Loucy (cell line): ENCODE results near the gene OSBPL7.

Source experiments
- H2AFZ ChIP-seq: fragments of 200-600 bp; sonication (generic); 2 replicates; pipeline ENCODE4 v1.6.0; 2016; ENCODE audit warnings: antibody characterized with exemption, mild to moderate bottlenecking, low read length, moderate library complexity
- H3F3A ChIP-seq: fragments of 200-600 bp; 2 replicates; pipeline ENCODE4 v1.6.0; 2016; ENCODE audit warnings: antibody characterized with exemption, low read depth, mild to moderate bottlenecking
- H3K27me3 ChIP-seq: fragments of 200-600 bp; sonication (generic); 2 replicates; pipeline ENCODE4 v1.6.1; 2014; ENCODE audit warnings: low read length, mild to moderate bottlenecking; ENCODE audit not compliant: insufficient read depth, poor library complexity, severe bottlenecking
- H3K36me3 ChIP-seq: fragments of 200-600 bp; sonication (generic); 2 replicates; pipeline ENCODE4 v1.6.1; 2016; ENCODE audit warnings: low read length; ENCODE audit not compliant: insufficient read depth
- H3K4me1 ChIP-seq: fragments of 200-600 bp; sonication (generic); 2 replicates; pipeline ENCODE4 v1.5.1; 2014; ENCODE audit warnings: low read length, mild to moderate bottlenecking; ENCODE audit not compliant: insufficient read depth, poor library complexity, severe bottlenecking
- H3K4me2 ChIP-seq: fragments of 200-600 bp; sonication (generic); 2 replicates; pipeline ENCODE4 v1.6.0; 2014; ENCODE audit warnings: antibody characterized with exemption, low read length, low read depth, mild to moderate bottlenecking; ENCODE audit not compliant: poor library complexity, severe bottlenecking
- H3K4me3 ChIP-seq: fragments of 200-600 bp; sonication (generic); 2 replicates; pipeline ENCODE4 v1.5.1; 2014; ENCODE audit warnings: low read length, mild to moderate bottlenecking, mixed read lengths; ENCODE audit not compliant: poor library complexity, severe bottlenecking
- H3K79me2 ChIP-seq: fragments of 200-600 bp; sonication (generic); 2 replicates; pipeline ENCODE4 v1.6.1; 2014; ENCODE audit warnings: low read length; ENCODE audit not compliant: insufficient read depth
- H3K9ac ChIP-seq: fragments of 200-600 bp; sonication (generic); 2 replicates; pipeline ENCODE4 v1.6.0; 2014; ENCODE audit warnings: mild to moderate bottlenecking, low read depth, low read length, moderate library complexity; ENCODE audit not compliant: poor library complexity, severe bottlenecking
- H3K9me2 ChIP-seq: fragments of 200-600 bp; sonication (generic); replicated peaks from 2 replicates; pipeline ENCODE4 v1.6.1; 2016; ENCODE audit warnings: low read depth, low read length, mixed read lengths
- H3K9me3 ChIP-seq: fragments of 200-600 bp; sonication (generic); 2 replicates; pipeline ENCODE4 v1.6.1; 2014; ENCODE audit warnings: mild to moderate bottlenecking, antibody characterized with exemption, low read length, low read depth; ENCODE audit not compliant: insufficient read depth
- H4K20me1 ChIP-seq: fragments of 200-600 bp; sonication (generic); 2 replicates; pipeline ENCODE4 v1.6.0; 2014; ENCODE audit warnings: antibody characterized with exemption, low read length, mild to moderate bottlenecking; ENCODE audit not compliant: insufficient read depth, poor library complexity, severe bottlenecking
- EZH2phosphoT487 ChIP-seq: fragments of 200-600 bp; IDR thresholded peaks from 2 replicates; pipeline ENCODE4 v1.6.1; 2018; ENCODE audit warnings: antibody characterized with exemption, mild to moderate bottlenecking, moderate library complexity, borderline replicate concordance
- TF ChIP-seq, protein P1 (sequence below): fragments of 200-600 bp; sonication (generic); conservative IDR thresholded peaks from 2 replicates; pipeline ENCODE4 v1.5.1; 2014; ENCODE audit warnings: mild to moderate bottlenecking, antibody characterized with exemption, low read length

The OSBPL7 gene

DNA sequence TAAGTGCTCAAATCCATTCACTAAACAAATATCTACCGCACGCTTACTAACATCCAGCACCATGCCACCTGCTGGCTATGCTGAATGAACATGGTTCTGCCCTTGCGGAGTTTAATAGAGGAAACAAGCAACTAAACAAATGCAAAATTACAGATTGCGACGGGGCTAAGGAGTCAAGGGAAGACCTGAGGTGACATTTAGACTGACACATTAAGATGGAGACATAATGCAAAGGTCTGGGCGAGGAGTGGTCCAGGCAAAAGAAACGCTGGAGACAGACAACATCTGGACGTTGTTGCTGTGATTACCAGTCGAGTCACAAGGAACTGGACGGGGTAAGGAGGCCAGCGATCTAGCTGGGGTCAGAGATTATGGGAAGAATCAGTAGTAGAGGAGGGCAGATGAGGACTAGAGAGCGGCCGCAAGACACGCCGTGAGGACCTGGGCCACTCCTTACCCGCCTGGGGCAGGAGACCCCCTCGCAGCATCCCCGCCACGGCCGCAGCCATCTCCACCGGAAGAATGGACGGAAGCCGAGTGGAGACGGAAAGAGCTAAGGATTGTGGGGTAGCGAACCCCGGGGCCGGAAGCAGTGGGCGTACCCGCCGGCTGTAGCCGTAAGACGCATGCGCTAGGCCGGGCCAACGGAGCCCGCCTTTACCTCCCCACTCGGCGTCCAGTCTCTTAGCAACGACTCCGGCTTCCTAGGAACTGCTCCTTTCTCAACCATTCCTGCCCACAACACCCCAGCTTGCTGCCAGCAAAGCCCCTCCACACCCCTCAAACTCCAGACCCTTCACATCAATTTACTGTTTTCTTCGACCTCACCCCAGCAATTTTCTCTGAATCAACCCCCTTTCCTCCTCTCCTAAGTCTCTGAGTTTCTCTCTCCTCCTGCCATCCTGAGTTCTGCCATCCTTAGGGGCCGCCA, 9.7 kb upstream of the OSBPL7 start, which contains the start of the genes LRRC46 and MRPL10:
LRRC46 (plus strand) TSS at position 668 of the 931 bp plus-strand sequence. CDS start 320 bp downstream, outside the sequence.
MRPL10 (minus strand) TSS at position 539 of the 931 bp plus-strand sequence; CDS start at position 509, 30 bp downstream.
- Histone ChIP-seq H3K9me2 (no peaks in the 10 kb centered on the region), H3K9me3 (no peaks in the 10 kb centered on the region), H3K27me3 (no peaks in the 10 kb centered on the region), H3K36me3 (peaks cover 10% of the 10 kb centered on the region; the same call in 1 of the 2 replicates), H3K4me2 (peak within 1 kb of the TSS; percentile 86), H3K9ac (peak within 1 kb of the TSS; percentile 82), H3F3A (no peaks in the 10 kb centered on the region), H3K4me3 (peak within 1 kb of the TSS; percentile 89), H3K79me2 (peaks cover 28% of the 10 kb centered on the region), H3K4me1 (peaks cover 20% of the 10 kb centered on the region), H4K20me1 (peaks cover 9% of the 10 kb centered on the region), H2AFZ (peak within 1 kb of the TSS; percentile 69)
- TF ChIP-seq, protein P1, sequence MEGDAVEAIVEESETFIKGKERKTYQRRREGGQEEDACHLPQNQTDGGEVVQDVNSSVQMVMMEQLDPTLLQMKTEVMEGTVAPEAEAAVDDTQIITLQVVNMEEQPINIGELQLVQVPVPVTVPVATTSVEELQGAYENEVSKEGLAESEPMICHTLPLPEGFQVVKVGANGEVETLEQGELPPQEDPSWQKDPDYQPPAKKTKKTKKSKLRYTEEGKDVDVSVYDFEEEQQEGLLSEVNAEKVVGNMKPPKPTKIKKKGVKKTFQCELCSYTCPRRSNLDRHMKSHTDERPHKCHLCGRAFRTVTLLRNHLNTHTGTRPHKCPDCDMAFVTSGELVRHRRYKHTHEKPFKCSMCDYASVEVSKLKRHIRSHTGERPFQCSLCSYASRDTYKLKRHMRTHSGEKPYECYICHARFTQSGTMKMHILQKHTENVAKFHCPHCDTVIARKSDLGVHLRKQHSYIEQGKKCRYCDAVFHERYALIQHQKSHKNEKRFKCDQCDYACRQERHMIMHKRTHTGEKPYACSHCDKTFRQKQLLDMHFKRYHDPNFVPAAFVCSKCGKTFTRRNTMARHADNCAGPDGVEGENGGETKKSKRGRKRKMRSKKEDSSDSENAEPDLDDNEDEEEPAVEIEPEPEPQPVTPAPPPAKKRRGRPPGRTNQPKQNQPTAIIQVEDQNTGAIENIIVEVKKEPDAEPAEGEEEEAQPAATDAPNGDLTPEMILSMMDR, result peak; percentile 52
- TF ChIP-seq EZH2phosphoT487, result no peak

DNA sequence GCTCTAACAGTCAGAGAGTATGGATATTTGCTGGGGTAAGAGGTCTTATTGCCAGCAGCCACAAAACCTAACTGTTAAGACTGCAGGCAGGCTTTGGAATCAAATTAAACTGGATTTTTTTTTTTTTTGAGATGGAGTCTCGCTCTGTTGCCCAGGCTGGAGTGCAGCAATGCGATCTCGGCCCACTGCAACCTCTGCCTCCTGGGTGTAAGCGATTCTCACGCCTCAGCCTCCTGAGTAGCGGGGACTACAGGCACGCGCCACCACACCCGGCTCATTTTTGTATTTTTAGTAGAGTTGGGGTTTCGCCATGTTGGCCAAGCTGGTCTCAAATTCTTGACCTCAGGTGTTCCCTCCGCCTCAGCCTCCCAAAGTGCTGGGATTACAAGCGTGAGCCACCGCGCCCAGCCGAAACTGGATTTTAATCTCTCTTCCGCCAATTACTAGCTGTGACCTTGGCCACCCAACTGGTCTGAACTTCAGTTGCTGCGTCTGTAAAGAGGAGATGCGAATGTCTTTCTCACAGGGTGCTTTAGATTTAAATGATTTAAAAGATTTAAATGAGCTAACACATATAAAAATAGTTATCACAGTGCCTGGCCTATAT, 8.9 kb upstream of the OSBPL7 start:
- peak overlapping the region; percentile 86 for H3K4me2 ChIP-seq
- H4K20me1 ChIP-seq, result peaks cover 9% of the 10 kb centered on the region
- H3K4me1 ChIP-seq, result peaks cover 20% of the 10 kb centered on the region
- H3K9ac ChIP-seq, result peak overlapping the region; percentile 82
- no peaks in the 10 kb centered on the region for H3F3A ChIP-seq
- H3K27me3 ChIP-seq, result no peaks in the 10 kb centered on the region
- TF ChIP-seq, protein P1, result no peak
- TF ChIP-seq EZH2phosphoT487, result no peak
- peaks cover 14% of the 10 kb centered on the region; the same call in 1 of the 2 replicates for H3K36me3 ChIP-seq
- H3K9me2 ChIP-seq, result no peaks in the 10 kb centered on the region
- no peak overlapping the region for H2AFZ ChIP-seq
- peaks cover 28% of the 10 kb centered on the region for H3K79me2 ChIP-seq
- H3K9me3 ChIP-seq, result no peaks in the 10 kb centered on the region
- H3K4me3 ChIP-seq, result peak overlapping the region; percentile 89

DNA sequence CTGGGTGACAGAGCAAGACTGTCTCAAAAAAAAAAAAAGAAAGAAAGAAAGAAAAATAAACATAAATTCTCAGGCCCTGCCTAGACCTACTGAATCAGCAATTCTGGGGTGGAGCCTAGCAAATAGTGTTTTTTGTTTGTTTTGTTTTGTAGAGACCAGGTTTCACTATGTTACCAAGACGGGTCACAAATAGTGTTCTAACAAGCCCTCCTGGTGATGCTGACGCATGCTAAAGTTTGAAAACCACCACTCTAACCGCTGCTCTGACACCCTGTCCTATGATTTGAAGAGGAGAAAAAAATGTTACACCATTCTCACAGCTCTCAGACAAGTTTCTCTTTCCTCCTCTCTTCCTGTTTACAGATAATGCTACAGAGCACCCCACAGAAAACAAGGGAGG, 8.3 kb upstream of the OSBPL7 start:
- TF ChIP-seq EZH2phosphoT487, result no peak
- TF ChIP-seq, protein P1, result no peak
- H3K9me3 ChIP-seq, result no peaks in the 10 kb centered on the region
- H3K4me3 ChIP-seq, result peak overlapping the region; percentile 89
- H3F3A ChIP-seq, result no peaks in the 10 kb centered on the region
- peaks cover 28% of the 10 kb centered on the region for H3K79me2 ChIP-seq
- H4K20me1 ChIP-seq, result peaks cover 9% of the 10 kb centered on the region
- no peak overlapping the region for H2AFZ ChIP-seq
- H3K9ac ChIP-seq, result peak overlapping the region; percentile 82
- peaks cover 16% of the 10 kb centered on the region for H3K4me1 ChIP-seq
- no peaks in the 10 kb centered on the region for H3K27me3 ChIP-seq
- H3K9me2 ChIP-seq, result no peaks in the 10 kb centered on the region
- H3K36me3 ChIP-seq, result peaks cover 14% of the 10 kb centered on the region; the same call in 1 of the 2 replicates
- H3K4me2 ChIP-seq, result peak overlapping the region; percentile 86
